Spleen (tissue), 11 donors: ENCODE data around the gene PFDN6. TPM values are rescaled to one million over a fixed set of nuclear protein-coding genes. Genes with fewer than 3 reads are reported as not detected.
"Not testable (repeated sequence)": the region's sequence is repeated elsewhere in the genome, so short reads cannot be mapped to it uniquely, and the experiment has no call there.

Experiments
- DNase-seq: peaks from one replicate; pipeline ENCODE4 v3.0.0-alpha.2; 2020
- H3K27ac ChIP-seq, 8 donors: fragments of 200-600 bp; sonication (generic) in 7 of 8; 1 replicate in 4 of 8; 2 replicates in 4 of 8; pipeline versions ENCODE4 v1.5.0 to v1.8.0; 2016 to 2021; ENCODE audit warnings: inconsistent platforms in 4 of 8, mild to moderate bottlenecking in 4 of 8, moderate library complexity in 1 of 8
- H3K27me3 ChIP-seq, 7 donors: fragments of 200-600 bp; sonication (generic) in 6 of 7; replicated peaks in 1 of 7; 1 replicate in 4 of 7; 2 replicates in 3 of 7; pipeline versions ENCODE4 v1.5.0 to v1.8.0; 2016 to 2021; ENCODE audit warnings: inconsistent platforms in 3 of 7, mild to moderate bottlenecking in 1 of 7
- H3K36me3 ChIP-seq, 6 donors: fragments of 200-600 bp; sonication (generic) in 5 of 6; 1 replicate in 4 of 6; 2 replicates in 2 of 6; pipeline versions ENCODE4 v1.5.0 to v1.8.0; 2016 to 2021; ENCODE audit warnings: inconsistent platforms in 2 of 6
- H3K4me1 ChIP-seq, 6 donors: fragments of 200-600 bp; sonication (generic) in 5 of 6; 1 replicate in 3 of 6; 2 replicates in 3 of 6; pipeline versions ENCODE4 v1.5.0 to v1.8.0; 2016 to 2021; ENCODE audit warnings: inconsistent platforms in 3 of 6
- H3K4me3 ChIP-seq, 8 donors: fragments of 200-600 bp; sonication (generic) in 7 of 8; 1 replicate in 4 of 8; 2 replicates in 4 of 8; pipeline versions ENCODE4 v1.5.0 to v1.8.0; 2016 to 2021; ENCODE audit warnings: inconsistent platforms in 4 of 8, mild to moderate bottlenecking in 4 of 8, moderate library complexity in 2 of 8
- H3K9me3 ChIP-seq, 8 donors: fragments of 200-600 bp; sonication (generic) in 7 of 8; 1 replicate in 4 of 8; 2 replicates in 4 of 8; pipeline versions ENCODE4 v1.5.0 to v1.8.0; 2016 to 2021; ENCODE audit warnings: inconsistent platforms in 4 of 8
- POLR2A ChIP-seq, 3 donors: fragments of 450-650 bp; IDR thresholded peaks; one replicate each; pipeline ENCODE4 v1.5.1; 2017; ENCODE audit warnings: antibody characterized with exemption in 3 of 3, mild to moderate bottlenecking in 1 of 3
- POLR2AphosphoS5 ChIP-seq, 3 donors: sonication (generic); formaldehyde crosslinking; IDR thresholded peaks; one replicate each; pipeline ENCODE4 v1.5.1; 2017; ENCODE audit warnings: antibody characterized with exemption in 3 of 3
- WGBS, 5 donors: extraction: QIAGEN DNeasy Blood & Tissue Kit in 3 of 5; methylation state at CpG; one replicate each; pipeline versions ENCODE4 v1.1.5 to v1.1.7; 2013 to 2018; 5-methylcytosine and 5-hydroxymethylcytosine counted together
- intact Hi-C: fragments of 100-400 bp; cut with DNase I; formaldehyde crosslinking; loops from one replicate; pipeline ENCODE4 v1.15.0; 2023; ENCODE audit warnings: low total_unique reads
- polyA plus RNA-seq, 3 donors: library from polyadenylated mRNA; stranded (reverse); fragments of 200-250 nt; gene quantifications; one replicate each; pipeline ENCODE4 v1.2.1, GENCODE V29; 2013
- total RNA-seq, 7 donors: library from RNA; depleted of rRNA in 3 of 7; stranded (reverse); fragments of >200 nt in 3 of 7; fragmentation: NEBNext Ultra II Directional in 4 of 7; extraction: Animal tissue kit (Norgen Biotek cat#: 25700) in 4 of 7; gene quantifications; one replicate each; pipeline versions ENCODE4 v1.1.0 to v1.2.1, GENCODE V29; 2016 to 2021
- TF ChIP-seq, protein P1 (sequence below), 11 experiments: fragments of 200-600 bp in 7 of 11; fragments of 450-650 bp in 4 of 11; sonication (generic) in 4 of 11; IDR thresholded peaks in 8 of 11; conservative IDR thresholded peaks in 3 of 11; 1 replicate in 7 of 11; 2 replicates in 4 of 11; pipeline versions ENCODE4 v1.4.0 to v1.8.0; 2016 to 2021; ENCODE audit warnings: antibody characterized with exemption in 11 of 11, inconsistent platforms in 4 of 11, mild to moderate bottlenecking in 1 of 11
- donor health status: healthy with polysubstance abuse.
- donor health status: DM: no; HTN: no; CAD: no; lungs with moderate emphysema.
- donor health status: DM: no; HTN: no; CAD: no.
- donor health status: Bipolar disorder and iron deficiency.
- donor health status: healthy.
- donor health status: DM: no; HTN: no; CAD: no.
- donor health status: DM: yes; HTN: yes; CAD: no.

The PFDN6 gene
- total and polyA plus RNA-seq, 10 donors, result 11.3 to 169 (median 32.7) TPM

- Histone ChIP-seq H3K4me3 (no peak overlapping the region), H3K27me3 (no peaks in the 10 kb centered on the region), H3K36me3 (peaks cover 0 to 86% (median 60%) of the 10 kb centered on the region in 6 donors), H3K9me3 (no peaks in the 10 kb centered on the region), H3K4me1 (peaks cover 37 to 70% (median 54%) of the 10 kb centered on the region in 6 donors), H3K27ac (peak overlapping the region in 5 of 8 donors; percentile 97 to 99 (median 98))
- 40 to 65% (median 60%) methylated on average over 4 to 5 of the region's 5 CpGs for WGBS, 5 donors
- DNase-seq, result no peak
- TF ChIP-seq, protein P1, sequence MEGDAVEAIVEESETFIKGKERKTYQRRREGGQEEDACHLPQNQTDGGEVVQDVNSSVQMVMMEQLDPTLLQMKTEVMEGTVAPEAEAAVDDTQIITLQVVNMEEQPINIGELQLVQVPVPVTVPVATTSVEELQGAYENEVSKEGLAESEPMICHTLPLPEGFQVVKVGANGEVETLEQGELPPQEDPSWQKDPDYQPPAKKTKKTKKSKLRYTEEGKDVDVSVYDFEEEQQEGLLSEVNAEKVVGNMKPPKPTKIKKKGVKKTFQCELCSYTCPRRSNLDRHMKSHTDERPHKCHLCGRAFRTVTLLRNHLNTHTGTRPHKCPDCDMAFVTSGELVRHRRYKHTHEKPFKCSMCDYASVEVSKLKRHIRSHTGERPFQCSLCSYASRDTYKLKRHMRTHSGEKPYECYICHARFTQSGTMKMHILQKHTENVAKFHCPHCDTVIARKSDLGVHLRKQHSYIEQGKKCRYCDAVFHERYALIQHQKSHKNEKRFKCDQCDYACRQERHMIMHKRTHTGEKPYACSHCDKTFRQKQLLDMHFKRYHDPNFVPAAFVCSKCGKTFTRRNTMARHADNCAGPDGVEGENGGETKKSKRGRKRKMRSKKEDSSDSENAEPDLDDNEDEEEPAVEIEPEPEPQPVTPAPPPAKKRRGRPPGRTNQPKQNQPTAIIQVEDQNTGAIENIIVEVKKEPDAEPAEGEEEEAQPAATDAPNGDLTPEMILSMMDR (IDR thresholded peaks at IDR 0.05 in 8 of 11, conservative IDR thresholded peaks at IDR 0.05 in 3 of 11), result peak in 8 of 11 experiments; percentile 8 to 46 (median 29)
- TF ChIP-seq POLR2AphosphoS5 (IDR thresholded peaks at IDR 0.05), result no peak
- intact Hi-C loops, result no loop called here
Measured at GRCh38 chr6:33279971-33280511, 9.4 kb upstream of the PFDN6 start.

- Histone ChIP-seq H3K9me3 (no peaks in the 10 kb centered on the region), H3K36me3 (peaks cover 0 to 86% (median 60%) of the 10 kb centered on the region in 6 donors), H3K27me3 (no peaks in the 10 kb centered on the region), H3K27ac (peak overlapping the region in 4 of 8 donors; percentile 97 to 99 (median 98)), H3K4me3 (no peak overlapping the region), H3K4me1 (peaks cover 32 to 66% (median 49%) of the 10 kb centered on the region in 6 donors)
- intact Hi-C loops, result no loop called here
- TF ChIP-seq POLR2AphosphoS5 (IDR thresholded peaks at IDR 0.05), result peak in 2 of 3 donors; percentile 28 to 74
- no peak for TF ChIP-seq POLR2A (IDR thresholded peaks at IDR 0.05)
- TF ChIP-seq, protein P1 (IDR thresholded peaks at IDR 0.05 in 8 of 11, conservative IDR thresholded peaks at IDR 0.05 in 3 of 11), result no peak
- WGBS, 5 donors, result 77 to 92% (median 85%) methylated on average over 5 to 6 of the region's 6 CpGs
- DNase-seq, result peak; percentile 74
Measured at GRCh38 chr6:33280539-33280938, 8.9 kb upstream of the PFDN6 start.

DNA sequence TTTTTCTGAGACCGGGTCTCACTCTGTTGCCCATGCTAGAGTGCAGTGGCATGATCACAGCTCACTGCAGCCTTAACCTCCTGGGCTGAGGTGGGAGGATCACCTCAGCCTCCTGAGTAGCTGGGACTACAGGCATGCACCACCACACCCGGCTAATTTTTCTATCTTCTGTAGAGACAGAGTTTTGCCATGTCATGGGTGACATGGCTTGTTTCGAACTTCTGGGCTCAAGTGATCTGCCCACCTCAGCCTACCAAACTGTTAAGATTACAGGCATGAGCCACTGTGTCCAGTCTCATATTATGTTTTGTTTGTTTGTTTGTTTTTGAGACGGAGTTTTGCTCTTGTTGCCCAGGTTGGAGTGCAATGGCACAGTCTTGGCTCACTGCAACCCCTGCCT, 4.2 kb upstream of the PFDN6 start:
- 87 to 98% (median 91%) methylated on average over 4 of the region's 4 CpGs for WGBS, 5 donors
- intact Hi-C loops, H3K27me3 ChIP-seq, H3K4me3 ChIP-seq, H3K27ac ChIP-seq, DNase-seq, H3K9me3 ChIP-seq: not testable (repeated sequence)
- Histone ChIP-seq H3K36me3 (peaks cover 0 to 78% (median 57%) of the 10 kb centered on the region in 6 donors), H3K4me1 (peaks cover 14 to 52% (median 29%) of the 10 kb centered on the region in 6 donors)

DNA sequence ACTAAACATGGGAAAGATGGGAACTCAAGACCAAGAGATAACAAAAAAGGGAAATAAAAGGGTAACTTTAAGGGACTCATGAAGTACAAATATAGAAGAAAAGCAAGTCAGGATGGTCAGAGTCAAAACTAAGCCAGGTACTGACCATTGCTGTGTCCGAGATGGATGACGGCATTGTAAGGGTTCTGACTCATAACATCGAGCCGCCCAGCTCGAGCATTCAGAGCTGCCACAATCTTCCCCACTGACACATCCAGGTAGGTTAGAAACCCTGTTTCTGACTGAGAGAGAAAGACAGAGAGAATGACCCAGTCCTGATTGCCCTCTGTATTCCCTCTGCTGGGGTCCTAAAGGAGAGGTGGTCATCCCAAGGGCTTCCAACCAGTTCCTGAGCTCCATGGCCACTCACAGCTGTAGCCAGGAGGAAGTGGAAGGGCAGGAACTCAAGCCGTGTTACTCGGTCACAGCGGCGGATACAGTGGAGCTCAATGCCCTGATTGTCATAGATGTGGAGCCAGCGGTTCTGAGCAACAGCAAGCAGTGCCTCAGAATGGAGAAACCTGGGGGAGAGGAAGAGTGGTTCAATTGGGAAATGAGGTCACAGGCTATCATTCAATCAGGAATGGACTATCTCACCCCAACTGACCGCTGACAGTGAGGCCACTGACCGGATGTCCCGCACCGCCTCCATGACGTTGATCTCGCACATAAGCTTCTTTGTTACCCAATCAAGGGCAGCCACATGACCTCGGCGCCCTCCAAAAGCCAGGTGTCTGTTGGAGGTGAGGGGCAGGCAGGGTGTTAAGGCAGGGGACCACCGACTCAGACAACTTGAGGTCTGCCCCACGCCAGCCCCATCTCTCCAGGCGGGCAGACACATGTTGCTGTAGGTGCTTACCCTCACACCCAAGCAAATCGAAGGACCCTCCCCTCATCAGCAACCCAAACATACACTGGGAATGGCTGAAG, 2.2 kb upstream of the PFDN6 start:
- WGBS, 5 donors, result 88 to 94% (median 90%) methylated on average over 22 of the region's 22 CpGs
- Histone ChIP-seq H3K36me3 (peaks cover 4 to 77% (median 58%) of the 10 kb centered on the region in 6 donors), H3K27ac (no peak overlapping the region), H3K9me3 (no peaks in the 10 kb centered on the region), H3K4me3 (peak overlapping the region in 2 of 8 donors; percentile 79 to 86), H3K4me1 (peaks cover 15 to 49% (median 33%) of the 10 kb centered on the region in 6 donors), H3K27me3 (no peaks in the 10 kb centered on the region)
- DNase-seq, result no peak
- TF ChIP-seq, protein P1 (IDR thresholded peaks at IDR 0.05 in 8 of 11, conservative IDR thresholded peaks at IDR 0.05 in 3 of 11), result no peak
- no peak for TF ChIP-seq POLR2AphosphoS5 (IDR thresholded peaks at IDR 0.05)
- no peak for TF ChIP-seq POLR2A (IDR thresholded peaks at IDR 0.05)
- intact Hi-C loops, result no loop called here
